Bronchial smooth muscle cell (primary cell): ENCODE data around the gene PPP1R13B. TPM values are rescaled to one million over a fixed set of nuclear protein-coding genes. Genes with fewer than 3 reads are reported as not detected.

Source experiments
- total RNA-seq: library from RNA; depleted of rRNA; stranded (reverse); fragments of >200 nt; gene quantifications from 2 replicates; pipeline ENCODE4 v1.2.1, GENCODE V29; 2014

Gene PPP1R13B, protein sequence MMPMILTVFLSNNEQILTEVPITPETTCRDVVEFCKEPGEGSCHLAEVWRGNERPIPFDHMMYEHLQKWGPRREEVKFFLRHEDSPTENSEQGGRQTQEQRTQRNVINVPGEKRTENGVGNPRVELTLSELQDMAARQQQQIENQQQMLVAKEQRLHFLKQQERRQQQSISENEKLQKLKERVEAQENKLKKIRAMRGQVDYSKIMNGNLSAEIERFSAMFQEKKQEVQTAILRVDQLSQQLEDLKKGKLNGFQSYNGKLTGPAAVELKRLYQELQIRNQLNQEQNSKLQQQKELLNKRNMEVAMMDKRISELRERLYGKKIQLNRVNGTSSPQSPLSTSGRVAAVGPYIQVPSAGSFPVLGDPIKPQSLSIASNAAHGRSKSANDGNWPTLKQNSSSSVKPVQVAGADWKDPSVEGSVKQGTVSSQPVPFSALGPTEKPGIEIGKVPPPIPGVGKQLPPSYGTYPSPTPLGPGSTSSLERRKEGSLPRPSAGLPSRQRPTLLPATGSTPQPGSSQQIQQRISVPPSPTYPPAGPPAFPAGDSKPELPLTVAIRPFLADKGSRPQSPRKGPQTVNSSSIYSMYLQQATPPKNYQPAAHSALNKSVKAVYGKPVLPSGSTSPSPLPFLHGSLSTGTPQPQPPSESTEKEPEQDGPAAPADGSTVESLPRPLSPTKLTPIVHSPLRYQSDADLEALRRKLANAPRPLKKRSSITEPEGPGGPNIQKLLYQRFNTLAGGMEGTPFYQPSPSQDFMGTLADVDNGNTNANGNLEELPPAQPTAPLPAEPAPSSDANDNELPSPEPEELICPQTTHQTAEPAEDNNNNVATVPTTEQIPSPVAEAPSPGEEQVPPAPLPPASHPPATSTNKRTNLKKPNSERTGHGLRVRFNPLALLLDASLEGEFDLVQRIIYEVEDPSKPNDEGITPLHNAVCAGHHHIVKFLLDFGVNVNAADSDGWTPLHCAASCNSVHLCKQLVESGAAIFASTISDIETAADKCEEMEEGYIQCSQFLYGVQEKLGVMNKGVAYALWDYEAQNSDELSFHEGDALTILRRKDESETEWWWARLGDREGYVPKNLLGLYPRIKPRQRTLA
- 1.8 and 2.2 TPM in 2 replicates for total RNA-seq

DNA sequence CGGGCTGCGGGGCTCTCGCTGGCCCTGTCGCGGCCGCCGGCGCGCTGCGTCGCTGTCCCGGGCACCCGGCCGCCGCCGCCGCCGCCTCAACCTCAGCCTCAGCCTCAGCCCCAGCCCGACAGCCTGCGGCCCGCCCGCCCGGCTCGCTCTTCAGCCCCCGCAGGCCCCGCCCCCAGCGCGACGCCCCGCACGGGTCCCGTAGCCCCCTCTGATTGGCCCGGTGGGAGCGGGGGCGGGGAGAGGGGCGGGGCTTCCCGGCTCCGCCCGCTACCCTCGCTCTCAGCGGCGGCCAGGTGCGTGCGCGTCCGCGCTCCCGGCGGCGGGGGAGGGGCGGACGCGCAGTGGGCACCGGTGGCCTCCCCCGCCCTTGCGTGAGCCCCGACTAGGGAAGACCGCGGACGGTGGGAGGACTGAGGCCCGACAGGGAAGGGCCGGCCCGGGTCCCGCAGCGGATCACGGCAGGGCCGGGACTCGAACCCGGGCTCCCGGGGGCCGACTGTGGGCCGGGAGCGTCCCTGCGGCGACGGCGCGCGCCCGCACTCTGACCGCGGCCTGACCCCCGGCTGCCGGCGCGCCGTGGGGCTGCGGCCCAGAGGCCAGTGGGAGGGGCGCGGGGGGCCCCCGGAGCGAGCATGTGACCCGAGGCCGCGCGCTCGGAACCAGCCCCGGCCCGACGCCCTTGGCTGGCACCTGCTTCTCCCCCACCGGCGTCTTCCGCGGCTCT lies at the start of gene PPP1R13B:
Gene PPP1R13B, minus strand, starts transcription at position 125 of the 724 bp plus-strand sequence. CDS start 268 bp downstream, outside the sequence.

DNA sequence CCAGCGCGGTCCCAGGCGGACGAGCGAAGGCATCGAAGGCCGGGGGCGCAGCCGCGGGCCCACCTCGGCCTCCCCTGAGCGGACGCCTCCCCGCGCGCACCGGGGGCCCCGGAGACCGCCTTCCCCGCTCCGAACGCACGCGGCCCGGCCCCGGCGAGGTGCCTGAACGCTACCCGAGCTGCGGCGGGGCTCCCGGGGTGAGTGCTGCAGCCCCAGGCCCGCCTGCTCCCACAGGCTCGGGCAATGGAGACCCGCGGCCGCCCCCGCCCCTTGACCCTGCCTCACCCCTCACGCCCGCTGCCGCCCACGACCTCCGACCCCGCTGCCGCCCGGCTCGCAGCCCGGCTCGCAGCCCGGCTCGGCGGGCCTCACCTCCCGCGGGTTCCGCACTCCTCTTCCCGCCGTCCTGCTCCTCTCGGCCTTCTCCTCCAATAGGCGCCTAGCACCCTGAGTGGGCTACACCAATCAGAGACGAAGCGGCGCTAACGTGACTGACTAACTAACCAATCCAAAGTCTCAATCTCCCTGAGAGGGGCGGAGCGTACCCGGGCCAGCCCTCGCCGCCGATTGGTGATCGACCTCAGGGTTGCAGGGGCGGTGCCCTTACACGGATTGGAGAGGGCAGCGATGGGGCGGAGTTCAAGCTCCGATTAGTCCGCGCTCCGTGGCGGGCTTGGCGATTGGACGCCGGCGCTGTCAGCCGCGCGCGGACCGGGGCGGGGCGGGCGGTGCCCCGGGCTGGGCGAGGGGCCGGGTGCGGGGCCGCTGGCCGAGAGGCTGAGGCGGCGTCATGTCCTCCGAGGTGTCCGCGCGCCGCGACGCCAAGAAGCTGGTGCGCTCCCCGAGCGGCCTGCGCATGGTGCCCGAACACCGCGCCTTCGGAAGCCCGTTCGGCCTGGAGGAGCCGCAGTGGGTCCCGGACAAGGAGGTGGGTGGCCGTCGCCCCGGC lies 132.0 kb downstream of the PPP1R13B start, which contains the start of the genes XRCC3 and ZFYVE21:
Gene XRCC3, minus strand, starts transcription at position 400 of the 949 bp plus-strand sequence. CDS start 4,364 bp downstream, outside the sequence.
Gene ZFYVE21, plus strand, starts transcription at position 759 of the 949 bp plus-strand sequence. Its CDS starts 32 bp downstream, at position 791.

Other genes starting within 250 kb of the PPP1R13B start
- gene KLC1, start 218.4 kb downstream of the PPP1R13B start, total RNA-seq = 203 and 229 TPM in 2 replicates
- gene XRCC3, start 132.1 kb downstream of the PPP1R13B start, total RNA-seq = 3.2 and 5.0 TPM in 2 replicates
- 70.8 and 81.3 TPM in 2 replicates for gene ZFYVE21, start 131.8 kb downstream of the PPP1R13B start, total RNA-seq
- gene TDRD9, start 80.9 kb upstream of the PPP1R13B start, total RNA-seq = 0.47 and 1.6 TPM in 2 replicates
- not detected in 2 replicates for gene RD3L, start 95.0 kb upstream of the PPP1R13B start, total RNA-seq
- not detected in 2 replicates for gene ASPG, start 238.1 kb upstream of the PPP1R13B start, total RNA-seq